PC-3 (cell line): ENCODE data around the gene PIMREG. TPM values are rescaled to one million over a fixed set of nuclear protein-coding genes. Genes with fewer than 3 reads are reported as not detected.

ENCODE experiments used
- ATAC-seq: fragments of 200-7000 bp; cut with Tn5 transposase; 2 replicates; pipeline ENCODE4 v1.9.1; 2020; ENCODE audit warnings: mild to moderate bottlenecking, moderate library complexity
- BruUV-seq: library from RNA; stranded (reverse); fragments of 400-500 nt; replicated peaks from 2 replicates; lab custom pipeline; 2021; lab: Mats Ljungman, UMichigan
- CTCF ChIA-PET: fragments of 300-600 bp; sonication (Branson Sonifier 250); formaldehyde crosslinking; loops from one replicate; lab custom pipeline; 2022; ENCODE audit warnings: antibody characterized with exemption; lab: Charles Lee
- POLR2A ChIA-PET: fragments of 300-600 bp; sonication (Branson Sonifier 250); formaldehyde crosslinking; loops from one replicate; lab custom pipeline; 2022; ENCODE audit warnings: antibody characterized with exemption; ENCODE audit not compliant: unreplicated experiment; lab: Charles Lee
- DNase-seq: peaks from one replicate; pipeline ENCODE4 v3.0.0-alpha.2; 2015
- H2AFZ ChIP-seq: fragments of 300-600 bp; sonication (generic); 2 replicates; pipeline ENCODE4 v1.6.0; 2016; ENCODE audit warnings: antibody characterized with exemption, low read length
- H3F3A ChIP-seq: fragments of 300-600 bp; sonication (generic); one replicate; pipeline ENCODE4 v1.6.0; 2017; ENCODE audit warnings: antibody characterized with exemption, low read length, control low read depth, mild to moderate bottlenecking; ENCODE audit not compliant: unreplicated experiment
- H3K27ac ChIP-seq: fragments of 300-600 bp; sonication (generic); 2 replicates; pipeline ENCODE4 v1.5.1; 2016; ENCODE audit warnings: mild to moderate bottlenecking, low read length
- H3K27me3 ChIP-seq: fragments of 300-600 bp; sonication (generic); 2 replicates; pipeline ENCODE4 v1.6.1; 2016; ENCODE audit warnings: low read length, mixed read lengths
- H3K36me3 ChIP-seq: fragments of 300-600 bp; sonication (generic); 2 replicates; pipeline ENCODE4 v1.6.1; 2016; ENCODE audit warnings: low read depth, mixed run types, low read length, mixed read lengths
- H3K4me1 ChIP-seq: fragments of 300-600 bp; sonication (generic); 2 replicates; pipeline ENCODE4 v1.5.1; 2016; ENCODE audit warnings: low read length; ENCODE audit not compliant: insufficient read depth
- H3K4me2 ChIP-seq: fragments of 300-600 bp; sonication (generic); 2 replicates; pipeline ENCODE4 v1.6.0; 2016; ENCODE audit warnings: low read length
- H3K4me3 ChIP-seq: fragments of 300-600 bp; sonication (generic); 2 replicates; pipeline ENCODE4 v1.5.1; 2016; ENCODE audit warnings: mild to moderate bottlenecking, low read length, mixed read lengths
- H3K79me2 ChIP-seq: fragments of 300-600 bp; sonication (generic); 2 replicates; pipeline ENCODE4 v1.6.1; 2017; ENCODE audit warnings: low read length, mixed read lengths
- H3K9ac ChIP-seq: fragments of 300-600 bp; sonication (generic); 2 replicates; pipeline ENCODE4 v1.6.0; 2016; ENCODE audit warnings: mild to moderate bottlenecking, low read length
- H3K9me2 ChIP-seq: fragments of 300-600 bp; sonication (generic); replicated peaks from 2 replicates; pipeline ENCODE4 v1.6.1; 2016; ENCODE audit warnings: mixed run types, low read length, mixed read lengths
- H3K9me3 ChIP-seq: fragments of 300-600 bp; sonication (generic); 2 replicates; pipeline ENCODE4 v1.6.1; 2016; ENCODE audit warnings: low read length, mixed read lengths
- H4K20me1 ChIP-seq: fragments of 300-600 bp; sonication (generic); 2 replicates; pipeline ENCODE4 v1.6.1; 2016; ENCODE audit warnings: low read length, mixed read lengths
- CTCF ChIP-seq: fragments of 300-600 bp; sonication (generic); conservative IDR thresholded peaks from 2 replicates; pipeline ENCODE4 v1.5.1; 2017; ENCODE audit warnings: antibody characterized with exemption, low read depth, mild to moderate bottlenecking, low read length
- EZH2 ChIP-seq: fragments of 300-600 bp; sonication (generic); IDR thresholded peaks from one replicate; pipeline ENCODE4 v1.6.1; 2017; ENCODE audit warnings: antibody characterized with exemption, mild to moderate bottlenecking, low read length; ENCODE audit not compliant: unreplicated experiment
- EZH2phosphoT487 ChIP-seq: fragments of 300-600 bp; sonication (generic); IDR thresholded peaks from 2 replicates; pipeline ENCODE4 v1.6.1; 2018; ENCODE audit warnings: mild to moderate bottlenecking, antibody characterized with exemption, low read length, borderline replicate concordance
- intact Hi-C: fragments of 100-400 bp; cut with micrococcal nuclease; formaldehyde crosslinking; loops from 2 replicates; pipeline ENCODE4 v1.9.0; 2023
- total RNA-seq: library from RNA; depleted of rRNA; stranded (reverse); fragments of >200 nt; gene quantifications from 2 replicates; pipeline ENCODE4 v1.2.3, GENCODE V29; 2014

The PIMREG gene
- total RNA-seq, 1 experiment from 2014 or later: 67.6 TPM

GRCh38 chr17:6477831-6478383 is 33.7 kb downstream of the PIMREG start:
- no peaks in the 10 kb centered on the region for H4K20me1 ChIP-seq
- no peak for TF ChIP-seq EZH2
- no peak for TF ChIP-seq CTCF
- no peak for TF ChIP-seq EZH2phosphoT487
- H3K36me3 ChIP-seq: no peaks in the 10 kb centered on the region
- ChIA-PET CTCF (no interaction called here), POLR2A (no interaction called here)
- H3K79me2 ChIP-seq: no peaks in the 10 kb centered on the region
- H3F3A ChIP-seq: no peaks in the 10 kb centered on the region
- H3K27ac ChIP-seq: no peak overlapping the region
- H3K27me3 ChIP-seq: no peaks in the 10 kb centered on the region
- BruUV-seq: no TSS peak
- intact Hi-C loops: no loop called here
- H2AFZ ChIP-seq: no peak overlapping the region
- ATAC-seq (no peak), DNase-seq (no peak)
- H3K9ac ChIP-seq: no peak overlapping the region
- H3K4me2 ChIP-seq: no peak overlapping the region
- no peak overlapping the region for H3K4me3 ChIP-seq
- no peaks in the 10 kb centered on the region for H3K9me3 ChIP-seq
- H3K4me1 ChIP-seq: peaks cover 2% of the 10 kb centered on the region
- H3K9me2 ChIP-seq: no peaks in the 10 kb centered on the region

- BruUV-seq: no TSS peak
- Histone ChIP-seq H3K4me3 (no peak overlapping the region), H2AFZ (no peak overlapping the region), H3K9ac (no peak overlapping the region), H3K27me3 (no peaks in the 10 kb centered on the region), H3K4me1 (no peaks in the 10 kb centered on the region), H3K27ac (no peak overlapping the region), H3K4me2 (no peak overlapping the region), H3K9me2 (no peaks in the 10 kb centered on the region), H3K36me3 (no peaks in the 10 kb centered on the region), H3K9me3 (no peaks in the 10 kb centered on the region), H3K79me2 (no peaks in the 10 kb centered on the region), H3F3A (no peaks in the 10 kb centered on the region), H4K20me1 (no peaks in the 10 kb centered on the region)
- ATAC-seq: no peak
- no peak for DNase-seq
- ChIA-PET CTCF (no interaction called here), POLR2A (no interaction called here)
- intact Hi-C loops: no loop called here
- TF ChIP-seq CTCF (no peak), EZH2phosphoT487 (no peak), EZH2 (no peak)
Observed at GRCh38 chr17:6478486-6478885, 34.2 kb downstream of the PIMREG start.

GRCh38 chr17:6479622-6480302 is 35.5 kb downstream of the PIMREG start:
- Histone ChIP-seq H3K27me3 (no peaks in the 10 kb centered on the region), H3K4me1 (no peaks in the 10 kb centered on the region), H3F3A (no peaks in the 10 kb centered on the region), H3K9me2 (no peaks in the 10 kb centered on the region), H3K79me2 (no peaks in the 10 kb centered on the region), H3K36me3 (no peaks in the 10 kb centered on the region), H3K4me2 (no peak overlapping the region), H4K20me1 (no peaks in the 10 kb centered on the region), H3K9ac (no peak overlapping the region), H2AFZ (no peak overlapping the region), H3K4me3 (no peak overlapping the region), H3K27ac (no peak overlapping the region), H3K9me3 (no peaks in the 10 kb centered on the region)
- ATAC-seq: no peak
- no TSS peak for BruUV-seq
- no peak for DNase-seq
- ChIA-PET CTCF (no interaction called here), POLR2A (interaction anchor here (0.6 kb wide), 1 partner anchor 10 kb away, joined by 6 read pairs; no protein-coding TSS in a partner anchor)
- TF ChIP-seq CTCF: no peak
- no peak for TF ChIP-seq EZH2
- TF ChIP-seq EZH2phosphoT487: no peak
- intact Hi-C loops: no loop called here
